Colonic mucosa (tissue), 4 donors: ENCODE measurements around the gene CAMTA2. TPM values are rescaled to one million over a fixed set of nuclear protein-coding genes. Genes with fewer than 3 reads are reported as not detected.
A peak's percentile ranks its signal among the peaks of the same experiment; 100 is the strongest.

Experiments
- DNase-seq: peaks from one replicate; pipeline ENCODE4 v3.0.0-alpha.2; 2020
- H3K27ac ChIP-seq: fragments of 200-600 bp; one replicate; pipeline ENCODE4 v1.8.0; 2021
- H3K27me3 ChIP-seq: fragments of 200-600 bp; one replicate; pipeline ENCODE4 v1.8.0; 2021
- H3K36me3 ChIP-seq: fragments of 200-600 bp; one replicate; pipeline ENCODE4 v1.8.0; 2021
- H3K4me1 ChIP-seq: fragments of 200-600 bp; one replicate; pipeline ENCODE4 v1.8.0; 2021; ENCODE audit warnings: mild to moderate bottlenecking
- H3K4me3 ChIP-seq: fragments of 200-600 bp; one replicate; pipeline ENCODE4 v1.8.0; 2021
- H3K9ac ChIP-seq, 2 donors: one replicate each; pipeline ENCODE4 v1.7.0; 2013; ENCODE audit warnings: control low read depth in 2 of 2, low read depth in 2 of 2, low read length in 2 of 2
- H3K9me3 ChIP-seq: fragments of 200-600 bp; one replicate; pipeline ENCODE4 v1.8.0; 2021
- CTCF ChIP-seq: fragments of 200-600 bp; IDR thresholded peaks from one replicate; pipeline ENCODE4 v1.8.0; 2022; ENCODE audit warnings: antibody characterized with exemption, mild to moderate bottlenecking
- intact Hi-C: fragments of 100-400 bp; cut with DNase I; formaldehyde crosslinking; loops from one replicate; pipeline ENCODE4 v1.14.1; 2022
- total RNA-seq, 2 donors: library from RNA; stranded (reverse); fragmentation: NEBNext Ultra II Directional in 1 of 2; extraction: Animal tissue kit (Norgen Biotek cat#: 25700) in 1 of 2; gene quantifications; one replicate each; pipeline ENCODE4 v1.2.1, GENCODE V29; 2021
- donor health status: healthy.
- donor health status: DM: no; HTN: no; CAD: no.
- donor health status: DM: no; HTN: no; CAD: no.

CAMTA2 gene
- total RNA-seq, 2 donors from 2014 or later: 39.8 to 52.6 TPM

- TF ChIP-seq CTCF: no peak
- peaks cover 1% of the 10 kb centered on the region for H3K36me3 ChIP-seq
- no peak overlapping the region for H3K27ac ChIP-seq
- no peaks in the 10 kb centered on the region for H3K27me3 ChIP-seq
- intact Hi-C loops: no loop called here
- H3K4me1 ChIP-seq: peaks cover under 1% of the 10 kb centered on the region
- no peak for DNase-seq
- H3K9me3 ChIP-seq: no peaks in the 10 kb centered on the region
- no peak overlapping the region for H3K4me3 ChIP-seq
- H3K9ac ChIP-seq: no peak overlapping the region
Observed at GRCh38 chr17:4951486-4951885, 36.0 kb downstream of the CAMTA2 start.

- H3K27ac ChIP-seq: peak within 1 kb of the TSS; percentile 98
- H3K9me3 ChIP-seq: no peaks in the 10 kb centered on the region
- H3K4me3 ChIP-seq: peak within 1 kb of the TSS; percentile 89
- intact Hi-C loops: no loop called here
- H3K9ac ChIP-seq: peak within 1 kb of the TSS; percentile 70 to 86
- DNase-seq: peak; percentile 48
- peaks cover 5% of the 10 kb centered on the region for H3K36me3 ChIP-seq
- no peaks in the 10 kb centered on the region for H3K27me3 ChIP-seq
- no peak for TF ChIP-seq CTCF
- peaks cover 7% of the 10 kb centered on the region for H3K4me1 ChIP-seq
Observed at GRCh38 chr17:4950746-4951204, 36.7 kb downstream of the CAMTA2 start, which contains the start of gene ENO3. TSS of gene ENO3 (plus strand) at chr17:4951119. CDS start at chr17:4951830, 711 bp downstream.

- Histone ChIP-seq H3K27me3 (no peaks in the 10 kb centered on the region), H3K4me3 (peak overlapping the region; percentile 89), H3K4me1 (peaks cover 12% of the 10 kb centered on the region), H3K9me3 (no peaks in the 10 kb centered on the region), H3K9ac (peak overlapping the region; percentile 70 to 86), H3K36me3 (peaks cover 5% of the 10 kb centered on the region), H3K27ac (peak overlapping the region; percentile 98)
- TF ChIP-seq CTCF: no peak
- peak; percentile 80 for DNase-seq
- intact Hi-C loops: no loop called here
Observed at GRCh38 chr17:4950075-4950745, 37.3 kb downstream of the CAMTA2 start.

- Histone ChIP-seq H3K4me3 (peak overlapping the region; percentile 89), H3K27me3 (no peaks in the 10 kb centered on the region), H3K36me3 (peaks cover 5% of the 10 kb centered on the region), H3K27ac (peak overlapping the region; percentile 98), H3K9me3 (no peaks in the 10 kb centered on the region), H3K4me1 (peaks cover 12% of the 10 kb centered on the region), H3K9ac (peak overlapping the region; percentile 81 to 99)
- intact Hi-C loops: no loop called here
- no peak for TF ChIP-seq CTCF
- peak; percentile 90 for DNase-seq
Observed at GRCh38 chr17:4949321-4950074, 38.0 kb downstream of the CAMTA2 start.

GRCh38 chr17:4948931-4949320 lies 38.5 kb downstream of the CAMTA2 start:
- peak; percentile 83 for DNase-seq

More at GRCh38 chr17:4948931-4949320, 38.5 kb downstream of the CAMTA2 start:
- Histone ChIP-seq H3K4me1 (peaks cover 12% of the 10 kb centered on the region), H3K36me3 (peaks cover 11% of the 10 kb centered on the region), H3K27ac (peak overlapping the region; percentile 98), H3K9me3 (no peaks in the 10 kb centered on the region), H3K9ac (peak overlapping the region; percentile 81 to 99), H3K27me3 (no peaks in the 10 kb centered on the region), H3K4me3 (peak overlapping the region; percentile 89)
- intact Hi-C loops: no loop called here
- no peak for TF ChIP-seq CTCF
